HG03159 (cell line): Measurements from ENCODE around the gene CHAD.

Source experiments
- ATAC-seq: cut with Tn5 transposase; IDR thresholded peaks from one replicate; pipeline ENCODE4 v1.9.1; 2021; ENCODE audit warnings: mild to moderate bottlenecking, moderate library complexity; ENCODE audit not compliant: unreplicated experiment

Gene CHAD

GRCh38 chr17:50460831-50461526 lies 7.7 kb downstream of the CHAD start:
- no peak for ATAC-seq

GRCh38 chr17:50459756-50460155 lies 8.9 kb downstream of the CHAD start:
- no peak for ATAC-seq

GRCh38 chr17:50458701-50459676 lies 9.7 kb downstream of the CHAD start:
- ATAC-seq, result no peak

- no peak for ATAC-seq
Observed at GRCh38 chr17:50458270-50458669, 10.4 kb downstream of the CHAD start.

GRCh38 chr17:50457621-50458020 lies 11.1 kb downstream of the CHAD start:
- no peak for ATAC-seq

GRCh38 chr17:50453901-50454300 lies 14.8 kb downstream of the CHAD start:
- no peak for ATAC-seq

- ATAC-seq, result no peak
Observed at GRCh38 chr17:50452630-50453300, 15.9 kb downstream of the CHAD start.

GRCh38 chr17:50451943-50452629 lies 16.6 kb downstream of the CHAD start:
- ATAC-seq, result no peak

GRCh38 chr17:50448643-50449042 lies 20.0 kb downstream of the CHAD start:
- no peak for ATAC-seq

- no peak for ATAC-seq
Observed at GRCh38 chr17:50447870-50448595, 20.6 kb downstream of the CHAD start.

- ATAC-seq, result no peak
Observed at GRCh38 chr17:50445730-50446325, 22.9 kb downstream of the CHAD start.

- ATAC-seq, result no peak
Observed at GRCh38 chr17:50444841-50445715, 23.6 kb downstream of the CHAD start.

- ATAC-seq, result no peak
Observed at GRCh38 chr17:50443505-50443974, 25.1 kb downstream of the CHAD start.

GRCh38 chr17:50440838-50441829 lies 27.5 kb downstream of the CHAD start:
- no peak for ATAC-seq

- ATAC-seq, result no peak
Observed at GRCh38 chr17:50440172-50440837, 28.4 kb downstream of the CHAD start.

- ATAC-seq, result no peak
Observed at GRCh38 chr17:50439008-50439407, 29.7 kb downstream of the CHAD start.

- no peak for ATAC-seq
Observed at GRCh38 chr17:50437409-50437808, 31.3 kb downstream of the CHAD start.
